Subcutaneous abdominal adipose tissue (tissue), 5 donors: Measurements from ENCODE around the gene TUBA3E.
"Not testable (repeated sequence)": the region's sequence is repeated elsewhere in the genome, so short reads cannot be mapped to it uniquely, and the experiment has no call there.

Source experiments
- H3K27ac ChIP-seq: one replicate; pipeline ENCODE4 v1.7.0; 2013; ENCODE audit warnings: low read depth, mild to moderate bottlenecking, inconsistent platforms, low read length, moderate library complexity
- H3K27me3 ChIP-seq, 5 donors: one replicate each; pipeline ENCODE4 v1.7.0; 2013; ENCODE audit warnings: low read length in 5 of 5, inconsistent platforms in 1 of 5; ENCODE audit not compliant: control insufficient read depth in 5 of 5, insufficient read depth in 4 of 5
- H3K36me3 ChIP-seq, 5 donors: one replicate each; pipeline ENCODE4 v1.7.0; 2013; ENCODE audit warnings: low read length in 5 of 5; ENCODE audit not compliant: control insufficient read depth in 5 of 5, insufficient read depth in 5 of 5
- H3K4me1 ChIP-seq, 5 donors: one replicate each; pipeline ENCODE4 v1.7.0; 2013; ENCODE audit warnings: low read length in 5 of 5, mild to moderate bottlenecking in 3 of 5, moderate library complexity in 1 of 5; ENCODE audit not compliant: control insufficient read depth in 5 of 5, insufficient read depth in 5 of 5
- H3K4me3 ChIP-seq, 5 donors: one replicate each; pipeline ENCODE4 v1.7.0; 2013; ENCODE audit warnings: low read length in 5 of 5, low read depth in 1 of 5
- H3K9ac ChIP-seq, 5 donors: one replicate each; pipeline ENCODE4 v1.7.0; 2013; ENCODE audit warnings: low read length in 5 of 5, mild to moderate bottlenecking in 4 of 5, moderate library complexity in 3 of 5
- H3K9me3 ChIP-seq, 5 donors: one replicate each; pipeline ENCODE4 v1.7.0; 2013; ENCODE audit warnings: low read length in 5 of 5; ENCODE audit not compliant: control insufficient read depth in 5 of 5
- donor health status: healthy.
- donor health status: healthy.
- donor health status: healthy.
- donor health status: healthy.
- donor health status: healthy.

Gene TUBA3E

DNA sequence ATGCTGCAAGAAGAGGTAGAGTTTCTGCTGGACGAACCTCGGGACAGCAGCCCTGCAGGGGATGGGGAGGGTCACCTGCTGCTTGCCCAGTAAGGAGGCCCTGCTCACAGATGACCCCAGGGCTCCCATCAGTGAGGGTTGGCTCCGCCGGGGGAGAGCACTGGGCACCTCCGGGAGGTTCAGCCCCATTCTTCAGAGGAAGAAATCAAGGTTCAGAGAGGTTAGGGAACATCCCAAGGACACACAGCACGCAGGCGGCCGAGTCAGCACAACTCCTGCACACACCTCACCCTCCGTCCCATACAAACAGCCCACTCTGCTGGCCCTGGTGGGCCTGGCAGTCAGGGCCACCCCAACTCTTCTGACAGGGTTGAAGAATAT lies 41.6 kb downstream of the TUBA3E start:
- Histone ChIP-seq H3K27me3 (no peaks in the 10 kb centered on the region), H3K27ac (no peak overlapping the region), H3K36me3 (peaks cover 0 to 72% (median 53%) of the 10 kb centered on the region in 5 donors), H3K4me3 (no peak overlapping the region), H3K9me3 (no peaks in the 10 kb centered on the region), H3K9ac (no peak overlapping the region), H3K4me1 (no peaks in the 10 kb centered on the region)

DNA sequence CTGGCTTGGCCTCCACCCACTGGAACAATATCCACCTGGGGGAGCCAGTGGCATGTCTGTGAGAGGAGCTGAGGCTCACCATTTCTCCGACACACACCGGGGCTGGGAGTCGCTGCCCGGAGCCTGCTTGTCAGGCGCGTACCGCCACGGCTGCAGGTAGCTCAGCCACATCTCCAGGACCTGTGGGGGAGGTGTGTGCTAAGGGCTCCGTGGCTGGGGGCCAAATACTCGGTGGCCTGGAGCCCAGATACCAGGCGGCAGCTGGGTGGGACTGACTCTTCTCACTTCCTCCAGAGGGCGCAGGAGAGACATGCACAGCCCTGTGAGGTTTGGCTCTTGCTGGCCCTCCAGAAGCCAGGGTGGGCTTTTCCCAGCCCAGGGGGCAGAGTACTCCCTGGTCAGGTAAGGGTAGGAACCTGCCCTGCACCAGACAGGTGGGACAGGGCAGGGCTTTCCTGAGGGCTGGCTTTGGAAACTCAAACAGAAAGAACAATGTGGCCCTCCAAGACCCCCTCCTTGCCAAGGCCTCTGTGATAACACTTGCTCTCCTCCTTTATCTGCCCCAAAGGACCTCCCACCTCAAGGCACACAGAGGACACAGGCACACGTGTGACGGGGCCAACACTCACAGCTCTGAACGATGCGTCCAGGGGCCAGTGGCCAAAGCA lies 42.1 kb downstream of the TUBA3E start:
- H3K36me3 ChIP-seq = peaks cover 0 to 72% (median 53%) of the 10 kb centered on the region in 5 donors
- not testable (repeated sequence) for H3K4me3 ChIP-seq, H3K9me3 ChIP-seq, H3K27me3 ChIP-seq, H3K4me1 ChIP-seq, H3K27ac ChIP-seq, H3K9ac ChIP-seq

DNA sequence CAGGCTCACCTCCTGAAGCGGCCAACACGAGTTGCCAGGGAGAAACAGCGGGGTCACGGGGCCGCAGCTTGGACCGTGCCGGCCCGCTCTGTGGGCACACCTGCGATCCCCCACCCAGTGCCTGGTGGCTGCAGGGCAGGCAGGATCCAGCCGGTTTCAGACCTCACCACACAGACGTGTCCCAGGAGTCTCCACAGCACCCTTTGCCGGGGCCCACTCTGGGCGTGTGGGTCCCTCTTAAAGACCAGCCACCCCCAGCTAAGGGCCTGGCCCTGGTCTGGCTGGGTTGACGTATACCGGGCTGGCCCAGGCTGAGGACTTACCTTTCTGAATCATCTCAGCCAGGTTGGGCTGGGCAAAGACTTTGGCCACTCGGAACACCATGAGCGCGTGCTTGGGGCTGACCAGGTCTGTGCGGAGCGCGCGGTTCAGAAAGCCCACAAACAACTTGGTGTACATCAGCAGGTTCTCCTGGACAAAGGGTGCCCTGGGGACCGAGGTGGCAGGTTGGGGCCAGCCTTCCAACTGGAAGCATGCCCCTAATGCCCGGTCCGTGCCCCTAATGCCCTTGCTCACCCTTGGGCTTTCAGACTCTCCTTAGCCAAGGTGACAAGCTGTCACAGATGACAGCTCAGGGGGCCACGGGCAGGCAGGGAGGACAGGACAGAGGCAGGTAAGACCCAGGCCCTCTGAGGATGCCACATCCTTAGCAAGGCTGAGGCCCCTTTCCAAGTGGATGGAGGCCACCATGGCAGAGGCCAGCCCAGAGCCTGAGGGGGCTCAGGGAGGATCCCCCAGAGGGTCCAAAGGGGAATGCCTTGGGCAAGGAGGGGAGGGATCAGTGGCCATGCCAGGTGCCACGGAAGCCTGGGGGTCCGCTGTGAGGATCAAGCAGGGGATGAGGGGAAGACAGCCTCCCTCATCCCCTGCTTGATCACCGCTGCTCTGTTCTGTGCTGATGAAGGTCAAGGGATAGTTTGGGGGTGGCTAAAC lies 43.2 kb downstream of the TUBA3E start:
- H3K9me3 ChIP-seq = no peaks in the 10 kb centered on the region
- no peak overlapping the region for H3K27ac ChIP-seq
- no peaks in the 10 kb centered on the region for H3K4me1 ChIP-seq
- H3K36me3 ChIP-seq = peaks cover 0 to 62% (median 50%) of the 10 kb centered on the region in 5 donors
- no peak overlapping the region for H3K9ac ChIP-seq
- H3K4me3 ChIP-seq = no peak overlapping the region
- H3K27me3 ChIP-seq = no peaks in the 10 kb centered on the region

DNA sequence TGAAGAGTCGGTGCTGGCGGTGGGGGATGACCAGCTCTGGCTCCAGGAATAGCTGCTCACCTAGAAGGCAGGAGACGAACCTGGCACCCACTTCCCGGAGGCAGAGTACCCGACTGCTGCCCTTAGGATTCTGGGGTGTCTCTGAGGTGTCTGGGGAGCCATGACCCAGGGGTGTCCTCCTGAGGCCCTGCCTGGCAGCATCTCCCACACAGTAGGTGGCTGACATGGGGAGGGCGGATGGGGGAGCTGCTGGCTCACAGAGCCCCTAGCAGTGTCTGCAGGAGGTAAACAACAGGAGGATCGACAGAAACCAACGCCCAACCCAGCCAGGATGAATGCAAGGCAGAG lies 43.8 kb downstream of the TUBA3E start:
- peaks cover 0 to 56% (median 46%) of the 10 kb centered on the region in 5 donors for H3K36me3 ChIP-seq
- not testable (repeated sequence) for H3K9ac ChIP-seq, H3K4me1 ChIP-seq, H3K4me3 ChIP-seq, H3K9me3 ChIP-seq, H3K27me3 ChIP-seq, H3K27ac ChIP-seq

DNA sequence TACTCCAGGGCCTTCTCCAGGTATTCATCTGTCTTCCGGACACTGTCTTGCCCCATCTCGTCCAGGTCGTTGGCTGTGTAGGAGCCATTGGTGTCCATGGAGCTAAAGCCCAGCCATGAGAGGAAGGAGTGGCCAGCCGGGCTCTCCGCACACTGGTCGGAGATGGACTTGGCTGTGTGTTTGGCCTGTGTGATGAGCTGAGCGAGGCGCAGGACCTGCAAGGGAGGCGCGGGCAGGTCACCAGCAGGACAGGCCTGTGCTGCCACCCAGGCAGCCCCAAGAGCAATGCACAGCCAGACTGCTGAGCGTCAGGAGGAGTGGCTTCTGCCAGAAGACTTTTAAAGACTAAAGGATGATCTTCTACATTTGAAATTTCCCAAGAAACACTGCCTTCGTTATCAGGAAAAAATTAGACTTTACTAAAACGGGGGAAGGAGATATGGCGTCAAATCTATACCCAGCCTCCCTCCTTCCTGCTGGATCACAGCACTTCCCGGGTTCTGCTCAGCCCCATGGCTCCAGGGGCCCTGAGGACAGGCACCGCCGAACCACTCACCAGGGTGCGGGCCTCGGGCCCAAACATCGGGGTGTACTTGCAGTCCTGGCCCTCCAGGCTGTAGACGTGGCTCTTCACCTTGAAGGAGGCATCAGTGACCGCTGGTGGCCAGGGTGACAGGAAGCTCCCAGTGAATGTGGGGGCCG lies 44.4 kb downstream of the TUBA3E start:
- H3K9me3 ChIP-seq, H3K27ac ChIP-seq, H3K4me3 ChIP-seq, H3K9ac ChIP-seq, H3K27me3 ChIP-seq, H3K4me1 ChIP-seq: not testable (repeated sequence)
- peaks cover 0 to 50% (median 42%) of the 10 kb centered on the region in 5 donors for H3K36me3 ChIP-seq

DNA sequence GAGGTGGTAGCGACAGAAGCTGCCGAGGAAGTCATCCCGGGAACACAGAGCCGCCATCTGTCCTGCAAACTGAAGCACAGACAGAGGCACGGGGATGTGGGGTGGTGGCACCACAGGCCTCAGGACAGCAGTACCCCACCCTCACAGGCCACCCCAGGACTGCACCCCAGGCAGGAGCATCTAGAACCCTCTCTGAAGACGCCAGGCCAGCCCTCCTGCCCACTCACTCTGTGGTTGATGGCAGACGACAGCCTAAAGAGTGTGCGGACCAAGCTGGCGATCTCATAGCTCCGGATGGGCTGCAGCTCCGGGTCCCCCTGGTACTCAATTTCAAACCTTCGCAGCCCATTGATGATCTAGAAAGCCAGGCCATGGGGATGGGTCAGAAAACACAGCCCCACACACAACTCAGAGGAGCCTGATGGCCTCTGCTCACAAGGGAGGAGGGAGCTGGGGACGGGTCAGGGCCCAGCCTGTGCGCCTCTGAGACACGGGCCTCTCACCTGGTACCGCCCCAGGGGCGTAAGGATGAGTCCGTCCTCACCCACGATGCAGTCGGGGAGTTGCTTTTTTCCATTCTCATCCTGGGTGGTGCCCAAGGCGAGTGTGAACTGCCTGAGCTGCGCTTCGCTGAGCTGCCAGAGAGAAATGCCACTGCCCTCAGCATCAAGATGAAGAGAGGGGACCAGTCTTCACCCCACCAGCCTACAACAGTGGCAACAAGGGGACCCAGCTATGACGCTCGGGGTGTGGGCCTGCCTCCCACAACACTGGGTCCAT lies 45.2 kb downstream of the TUBA3E start:
- H3K4me1 ChIP-seq = no peaks in the 10 kb centered on the region
- peaks cover 0 to 45% (median 37%) of the 10 kb centered on the region in 5 donors for H3K36me3 ChIP-seq

DNA sequence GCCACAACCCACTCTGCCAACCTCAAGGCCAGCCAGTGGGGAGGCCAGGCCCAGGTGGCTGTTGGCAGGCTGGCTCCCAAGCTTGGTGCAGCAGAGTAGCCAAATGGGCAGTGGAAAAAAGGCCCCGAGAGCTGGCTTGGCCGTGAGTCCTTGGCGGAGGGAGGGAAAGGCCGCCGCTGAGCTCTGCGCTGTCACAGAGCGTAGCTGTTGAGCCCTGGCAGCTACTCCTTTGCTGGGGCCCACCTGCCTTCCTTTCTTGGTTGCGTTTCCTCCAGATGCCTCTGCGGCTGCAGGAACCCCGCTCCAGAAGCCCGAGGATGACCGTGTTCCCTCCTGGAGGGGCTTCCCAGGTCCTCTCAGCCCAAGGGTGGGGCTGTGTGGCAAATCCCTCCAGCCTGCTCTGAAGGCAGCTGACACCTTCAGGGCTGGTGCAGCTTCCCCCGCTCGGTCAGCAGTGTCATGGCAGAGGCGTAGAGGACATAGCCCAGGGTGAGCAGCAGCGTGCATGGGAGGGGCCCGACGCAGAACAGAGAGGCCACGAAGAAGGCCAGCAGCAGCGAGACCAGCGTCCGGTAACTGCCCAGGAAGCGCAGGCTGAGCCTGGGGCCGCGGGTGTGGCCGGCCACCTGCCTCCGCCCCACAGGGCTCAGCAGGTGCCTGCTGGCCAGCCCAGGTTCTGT lies 46.0 kb downstream of the TUBA3E start:
- H3K4me3 ChIP-seq, H3K27me3 ChIP-seq, H3K4me1 ChIP-seq, H3K9ac ChIP-seq, H3K27ac ChIP-seq, H3K9me3 ChIP-seq: not testable (repeated sequence)
- H3K36me3 ChIP-seq = peaks cover 0 to 45% (median 34%) of the 10 kb centered on the region in 5 donors

More for the DNA sequence above, 45.2 kb downstream of the TUBA3E start:
- Histone ChIP-seq H3K27ac (no peak overlapping the region), H3K4me3 (no peak overlapping the region), H3K9ac (no peak overlapping the region), H3K27me3 (no peaks in the 10 kb centered on the region), H3K9me3 (no peaks in the 10 kb centered on the region)

DNA sequence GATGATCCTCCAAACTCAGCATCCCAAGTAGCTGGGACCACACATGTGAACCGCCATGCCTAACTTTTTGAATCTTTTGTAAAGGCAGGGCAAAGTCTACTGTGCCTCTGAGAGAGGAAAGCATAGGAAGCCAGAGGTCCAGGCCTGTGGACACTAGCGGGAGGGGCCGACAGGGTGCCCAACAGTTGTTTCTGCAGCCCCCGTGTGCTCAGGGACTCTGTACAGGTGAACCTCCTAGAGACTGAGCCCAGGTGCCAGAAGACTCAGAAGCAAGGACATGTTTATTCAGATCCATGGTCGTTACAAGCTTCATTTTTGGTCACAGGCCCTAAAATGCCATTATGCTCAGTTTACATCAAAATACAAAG lies 47.1 kb downstream of the TUBA3E start:
- not testable (repeated sequence) for H3K27ac ChIP-seq, H3K4me3 ChIP-seq, H3K9ac ChIP-seq, H3K4me1 ChIP-seq, H3K27me3 ChIP-seq, H3K9me3 ChIP-seq
- H3K36me3 ChIP-seq = peaks cover 0 to 40% (median 34%) of the 10 kb centered on the region in 5 donors
